Measurements from ENCODE around the gene JCAD. TPM values are rescaled to one million over a fixed set of nuclear protein-coding genes. Genes with fewer than 3 reads are reported as not detected.
"Not testable (repeated sequence)": the region's sequence is repeated elsewhere in the genome, so short reads cannot be mapped to it uniquely, and the experiment has no call there.

The JCAD gene
- polyA plus RNA-seq, 2 donors = 1.0 to 2.7 TPM

- H3K36me3 ChIP-seq (ENCODE audit: control insufficient read depth in 2 of 2, insufficient read depth in 2 of 2, low read length in 1 of 2); H3K9me3 ChIP-seq (ENCODE audit: control insufficient read depth in 2 of 2, insufficient read depth in 1 of 2, low read depth in 1 of 2, low read length in 1 of 2); H3K4me1 ChIP-seq (ENCODE audit: control insufficient read depth in 2 of 2, insufficient read depth in 2 of 2, low read length in 1 of 2); H3K27ac ChIP-seq (ENCODE audit: low read depth in 2 of 2, low read length in 1 of 2); H3K4me3 ChIP-seq (ENCODE audit: low read depth in 1 of 2, low read length in 2 of 2); H3K27me3 ChIP-seq (ENCODE audit: control insufficient read depth in 1 of 2, insufficient read depth in 2 of 2, low read length in 2 of 2): not testable (repeated sequence)
- WGBS, 2 donors = 17 to 27% methylated on average over 1 of the region's 1 CpG
Measured at GRCh38 chr10:30005116-30005515, 54.3 kb downstream of the JCAD start.

GRCh38 chr10:30002426-30003266, 56.7 kb downstream of the JCAD start:
- H3K4me1 ChIP-seq (ENCODE audit: control insufficient read depth in 2 of 2, insufficient read depth in 2 of 2, low read length in 1 of 2) = peaks cover 0 to 6% of the 10 kb centered on the region in 2 donors
- no peaks in the 10 kb centered on the region for H3K27me3 ChIP-seq (ENCODE audit: control insufficient read depth in 1 of 2, insufficient read depth in 2 of 2, low read length in 2 of 2)
- WGBS, 2 donors = 42 to 43% methylated on average over 16 of the region's 16 CpGs
- no peak overlapping the region for H3K27ac ChIP-seq (ENCODE audit: low read depth in 2 of 2, low read length in 1 of 2)
- H3K4me3 ChIP-seq (ENCODE audit: low read depth in 1 of 2, low read length in 2 of 2) = no peak overlapping the region
- H3K36me3 ChIP-seq (ENCODE audit: control insufficient read depth in 2 of 2, insufficient read depth in 2 of 2, low read length in 1 of 2) = no peaks in the 10 kb centered on the region
- H3K9me3 ChIP-seq (ENCODE audit: control insufficient read depth in 2 of 2, insufficient read depth in 1 of 2, low read depth in 1 of 2, low read length in 1 of 2) = no peaks in the 10 kb centered on the region

GRCh38 chr10:30000802-30001571, 58.4 kb downstream of the JCAD start:
- peak overlapping the region; percentile 27 to 33 for H3K27ac ChIP-seq (ENCODE audit: low read depth in 2 of 2, low read length in 1 of 2)
- WGBS, 2 donors = 60 to 70% methylated on average over 12 of the region's 12 CpGs

GRCh38 chr10:29998142-29998808, 61.1 kb downstream of the JCAD start:
- Histone ChIP-seq H3K27me3 (ENCODE audit: control insufficient read depth in 1 of 2, insufficient read depth in 2 of 2, low read length in 2 of 2) (no peaks in the 10 kb centered on the region), H3K27ac (ENCODE audit: low read depth in 2 of 2, low read length in 1 of 2) (no peak overlapping the region), H3K4me3 (ENCODE audit: low read depth in 1 of 2, low read length in 2 of 2) (no peak overlapping the region), H3K36me3 (ENCODE audit: control insufficient read depth in 2 of 2, insufficient read depth in 2 of 2, low read length in 1 of 2) (no peaks in the 10 kb centered on the region), H3K9me3 (ENCODE audit: control insufficient read depth in 2 of 2, insufficient read depth in 1 of 2, low read depth in 1 of 2, low read length in 1 of 2) (no peaks in the 10 kb centered on the region), H3K4me1 (ENCODE audit: control insufficient read depth in 2 of 2, insufficient read depth in 2 of 2, low read length in 1 of 2) (peaks cover 0 to 6% of the 10 kb centered on the region in 2 donors)
- 49% methylated on average over 12 of the region's 12 CpGs for WGBS, 2 donors

More at GRCh38 chr10:30000802-30001571, 58.4 kb downstream of the JCAD start:
- Histone ChIP-seq H3K9me3 (ENCODE audit: control insufficient read depth in 2 of 2, insufficient read depth in 1 of 2, low read depth in 1 of 2, low read length in 1 of 2) (no peaks in the 10 kb centered on the region), H3K27me3 (ENCODE audit: control insufficient read depth in 1 of 2, insufficient read depth in 2 of 2, low read length in 2 of 2) (no peaks in the 10 kb centered on the region), H3K36me3 (ENCODE audit: control insufficient read depth in 2 of 2, insufficient read depth in 2 of 2, low read length in 1 of 2) (no peaks in the 10 kb centered on the region), H3K4me1 (ENCODE audit: control insufficient read depth in 2 of 2, insufficient read depth in 2 of 2, low read length in 1 of 2) (peaks cover 0 to 6% of the 10 kb centered on the region in 2 donors), H3K4me3 (ENCODE audit: low read depth in 1 of 2, low read length in 2 of 2) (no peak overlapping the region)

GRCh38 chr10:29994811-29995210, 64.6 kb downstream of the JCAD start:
- 51 to 67% methylated on average over 4 of the region's 4 CpGs for WGBS, 2 donors
- Histone ChIP-seq H3K27me3 (ENCODE audit: control insufficient read depth in 1 of 2, insufficient read depth in 2 of 2, low read length in 2 of 2) (no peaks in the 10 kb centered on the region), H3K36me3 (ENCODE audit: control insufficient read depth in 2 of 2, insufficient read depth in 2 of 2, low read length in 1 of 2) (no peaks in the 10 kb centered on the region), H3K4me1 (ENCODE audit: control insufficient read depth in 2 of 2, insufficient read depth in 2 of 2, low read length in 1 of 2) (peaks cover 0 to 4% of the 10 kb centered on the region in 2 donors), H3K4me3 (ENCODE audit: low read depth in 1 of 2, low read length in 2 of 2) (no peak overlapping the region), H3K27ac (ENCODE audit: low read depth in 2 of 2, low read length in 1 of 2) (no peak overlapping the region), H3K9me3 (ENCODE audit: control insufficient read depth in 2 of 2, insufficient read depth in 1 of 2, low read depth in 1 of 2, low read length in 1 of 2) (no peaks in the 10 kb centered on the region)

GRCh38 chr10:29993319-29993915, 66.0 kb downstream of the JCAD start:
- WGBS, 2 donors = 77 to 78% methylated on average over 18 of the region's 18 CpGs
- peaks cover 0 to 3% of the 10 kb centered on the region in 2 donors for H3K4me1 ChIP-seq (ENCODE audit: control insufficient read depth in 2 of 2, insufficient read depth in 2 of 2, low read length in 1 of 2)
- no peak overlapping the region for H3K27ac ChIP-seq (ENCODE audit: low read depth in 2 of 2, low read length in 1 of 2)
- no peaks in the 10 kb centered on the region for H3K27me3 ChIP-seq (ENCODE audit: control insufficient read depth in 1 of 2, insufficient read depth in 2 of 2, low read length in 2 of 2)
- H3K9me3 ChIP-seq (ENCODE audit: control insufficient read depth in 2 of 2, insufficient read depth in 1 of 2, low read depth in 1 of 2, low read length in 1 of 2) = no peaks in the 10 kb centered on the region
- no peaks in the 10 kb centered on the region for H3K36me3 ChIP-seq (ENCODE audit: control insufficient read depth in 2 of 2, insufficient read depth in 2 of 2, low read length in 1 of 2)
- H3K4me3 ChIP-seq (ENCODE audit: low read depth in 1 of 2, low read length in 2 of 2) = no peak overlapping the region

- no peaks in the 10 kb centered on the region for H3K36me3 ChIP-seq (ENCODE audit: control insufficient read depth in 2 of 2, insufficient read depth in 2 of 2, low read length in 1 of 2)
- no peaks in the 10 kb centered on the region for H3K27me3 ChIP-seq (ENCODE audit: control insufficient read depth in 1 of 2, insufficient read depth in 2 of 2, low read length in 2 of 2)
- no peak overlapping the region for H3K27ac ChIP-seq (ENCODE audit: low read depth in 2 of 2, low read length in 1 of 2)
- WGBS, 2 donors = 85 to 88% methylated on average over 4 of the region's 4 CpGs
- H3K4me3 ChIP-seq (ENCODE audit: low read depth in 1 of 2, low read length in 2 of 2) = no peak overlapping the region
- H3K9me3 ChIP-seq (ENCODE audit: control insufficient read depth in 2 of 2, insufficient read depth in 1 of 2, low read depth in 1 of 2, low read length in 1 of 2) = no peaks in the 10 kb centered on the region
- H3K4me1 ChIP-seq (ENCODE audit: control insufficient read depth in 2 of 2, insufficient read depth in 2 of 2, low read length in 1 of 2) = peaks cover 0 to under 1% of the 10 kb centered on the region in 2 donors
Measured at GRCh38 chr10:29992914-29993313, 66.5 kb downstream of the JCAD start.

GRCh38 chr10:29991382-29991781, 68.0 kb downstream of the JCAD start:
- Histone ChIP-seq H3K4me3 (ENCODE audit: low read depth in 1 of 2, low read length in 2 of 2) (no peak overlapping the region), H3K27me3 (ENCODE audit: control insufficient read depth in 1 of 2, insufficient read depth in 2 of 2, low read length in 2 of 2) (no peaks in the 10 kb centered on the region), H3K27ac (ENCODE audit: low read depth in 2 of 2, low read length in 1 of 2) (no peak overlapping the region), H3K36me3 (ENCODE audit: control insufficient read depth in 2 of 2, insufficient read depth in 2 of 2, low read length in 1 of 2) (no peaks in the 10 kb centered on the region), H3K4me1 (ENCODE audit: control insufficient read depth in 2 of 2, insufficient read depth in 2 of 2, low read length in 1 of 2) (no peaks in the 10 kb centered on the region), H3K9me3 (ENCODE audit: control insufficient read depth in 2 of 2, insufficient read depth in 1 of 2, low read depth in 1 of 2, low read length in 1 of 2) (no peaks in the 10 kb centered on the region)
- 80 to 93% methylated on average over 3 of the region's 3 CpGs for WGBS, 2 donors

- no peak overlapping the region for H3K27ac ChIP-seq (ENCODE audit: low read depth in 2 of 2, low read length in 1 of 2)
- H3K4me1 ChIP-seq (ENCODE audit: control insufficient read depth in 2 of 2, insufficient read depth in 2 of 2, low read length in 1 of 2) = no peaks in the 10 kb centered on the region
- no peaks in the 10 kb centered on the region for H3K36me3 ChIP-seq (ENCODE audit: control insufficient read depth in 2 of 2, insufficient read depth in 2 of 2, low read length in 1 of 2)
- no peaks in the 10 kb centered on the region for H3K27me3 ChIP-seq (ENCODE audit: control insufficient read depth in 1 of 2, insufficient read depth in 2 of 2, low read length in 2 of 2)
- H3K4me3 ChIP-seq (ENCODE audit: low read depth in 1 of 2, low read length in 2 of 2) = no peak overlapping the region
- WGBS, 2 donors = 41 to 52% methylated on average over 4 of the region's 4 CpGs
- peaks cover 5 to 10% of the 10 kb centered on the region in 2 donors for H3K9me3 ChIP-seq (ENCODE audit: control insufficient read depth in 2 of 2, insufficient read depth in 1 of 2, low read depth in 1 of 2, low read length in 1 of 2)
Measured at GRCh38 chr10:29987471-29987870, 71.9 kb downstream of the JCAD start.

All from esophagus (tissue), 2 donors.